ENCODE results near the gene ADORA2A. TPM values are rescaled to one million over a fixed set of nuclear protein-coding genes. Genes with fewer than 3 reads are reported as not detected.

Gene ADORA2A
- total RNA-seq, 1 donor from 2014 or later = 20.2 TPM

GRCh38 chr22:24441406-24442351, 14.3 kb downstream of the ADORA2A start:
- no peak overlapping the region for H3K4me3 Mint-ChIP-seq (ENCODE audit: low read depth)
- H3K9me3 Mint-ChIP-seq = no peaks in the 10 kb centered on the region
- intact Hi-C loops (cut with micrococcal nuclease) = no loop called here
- H3K36me3 Mint-ChIP-seq (ENCODE audit: low read depth) = peaks cover 65% of the 10 kb centered on the region
- DNase-seq (ENCODE audit: low spot score) = no peak
- H3K27me3 Mint-ChIP-seq (ENCODE audit: low read depth) = no peaks in the 10 kb centered on the region
- peak overlapping the region; percentile 59 for H3K27ac Mint-ChIP-seq
- H3K4me1 Mint-ChIP-seq (ENCODE audit: low read depth) = peaks cover 56% of the 10 kb centered on the region

DNA sequence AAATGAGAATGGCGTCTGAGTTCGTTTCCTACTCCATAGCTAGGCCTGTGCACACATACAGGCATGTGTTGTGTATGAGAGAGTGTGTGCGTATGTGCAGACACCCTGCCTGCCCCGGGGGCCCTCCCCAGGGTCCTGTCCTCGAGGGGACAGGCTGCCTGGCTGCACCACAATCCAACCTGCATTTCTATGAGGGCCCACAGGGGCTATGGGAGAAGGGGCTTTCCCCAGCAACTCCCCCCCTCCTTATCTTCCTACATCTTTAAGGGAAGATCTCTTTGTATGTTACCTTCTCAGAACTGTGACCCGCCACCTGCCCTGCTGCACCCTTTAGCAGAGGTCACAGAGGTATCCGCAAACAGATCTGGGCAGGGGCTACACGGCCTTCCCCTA, 14.9 kb downstream of the ADORA2A start:
- peaks cover 61% of the 10 kb centered on the region for H3K36me3 Mint-ChIP-seq (ENCODE audit: low read depth)
- peaks cover 54% of the 10 kb centered on the region for H3K4me1 Mint-ChIP-seq (ENCODE audit: low read depth)
- H3K27me3 Mint-ChIP-seq (ENCODE audit: low read depth) = no peaks in the 10 kb centered on the region
- intact Hi-C loops (cut with micrococcal nuclease) = no loop called here
- no peak for DNase-seq (ENCODE audit: low spot score)
- no peak overlapping the region for H3K27ac Mint-ChIP-seq
- H3K9me3 Mint-ChIP-seq = no peaks in the 10 kb centered on the region
- no peak overlapping the region for H3K4me3 Mint-ChIP-seq (ENCODE audit: low read depth)

GRCh38 chr22:24443668-24444067, 16.3 kb downstream of the ADORA2A start:
- Mint-ChIP-seq H3K4me1 (ENCODE audit: low read depth) (peaks cover 42% of the 10 kb centered on the region), H3K4me3 (ENCODE audit: low read depth) (no peak overlapping the region), H3K9me3 (no peaks in the 10 kb centered on the region), H3K27me3 (ENCODE audit: low read depth) (no peaks in the 10 kb centered on the region), H3K36me3 (ENCODE audit: low read depth) (peaks cover 48% of the 10 kb centered on the region), H3K27ac (no peak overlapping the region)
- no peak for DNase-seq (ENCODE audit: low spot score)
- intact Hi-C loops (cut with micrococcal nuclease) = no loop called here

DNA sequence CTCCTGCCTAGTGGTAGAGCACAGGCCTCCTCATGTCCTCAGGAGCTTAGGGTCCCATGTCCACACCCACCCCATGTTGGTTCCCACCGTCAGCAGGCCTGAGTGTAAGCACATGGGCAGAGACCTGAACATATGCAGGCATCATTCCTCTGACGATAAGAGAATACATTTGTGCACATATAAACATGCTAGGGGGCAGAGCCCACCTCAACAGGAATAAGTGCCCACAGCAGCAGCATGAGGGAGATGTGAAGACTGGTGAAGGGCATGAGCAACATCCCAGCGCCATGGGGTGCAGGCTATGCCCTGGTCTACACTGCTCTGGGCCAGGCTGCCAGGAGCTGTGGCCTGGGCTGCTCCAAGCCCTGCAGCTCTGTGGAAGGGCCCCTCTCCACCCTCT, 16.9 kb downstream of the ADORA2A start:
- peaks cover 44% of the 10 kb centered on the region for H3K36me3 Mint-ChIP-seq (ENCODE audit: low read depth)
- no peak overlapping the region for H3K4me3 Mint-ChIP-seq (ENCODE audit: low read depth)
- intact Hi-C loops (cut with micrococcal nuclease) = no loop called here
- no peaks in the 10 kb centered on the region for H3K9me3 Mint-ChIP-seq
- no peak for DNase-seq (ENCODE audit: low spot score)
- H3K27me3 Mint-ChIP-seq (ENCODE audit: low read depth) = no peaks in the 10 kb centered on the region
- H3K4me1 Mint-ChIP-seq (ENCODE audit: low read depth) = peaks cover 42% of the 10 kb centered on the region
- no peak overlapping the region for H3K27ac Mint-ChIP-seq

- no peak overlapping the region for H3K4me3 Mint-ChIP-seq (ENCODE audit: low read depth)
- H3K27ac Mint-ChIP-seq = peak overlapping the region; percentile 30
- DNase-seq (ENCODE audit: low spot score) = no peak
- no peaks in the 10 kb centered on the region for H3K9me3 Mint-ChIP-seq
- no peaks in the 10 kb centered on the region for H3K27me3 Mint-ChIP-seq (ENCODE audit: low read depth)
- intact Hi-C loops (cut with micrococcal nuclease) = loop anchor here (5.0 kb wide), 1 partner anchor 42 kb away; no protein-coding TSS in a partner anchor
- H3K36me3 Mint-ChIP-seq (ENCODE audit: low read depth) = peaks cover 42% of the 10 kb centered on the region
- H3K4me1 Mint-ChIP-seq (ENCODE audit: low read depth) = peaks cover 42% of the 10 kb centered on the region
These were observed 17.5 kb downstream of the ADORA2A start for GRCh38 chr22:24444729-24445466.

GRCh38 chr22:24445481-24446259, 18.3 kb downstream of the ADORA2A start:
- H3K27ac Mint-ChIP-seq = peak overlapping the region; percentile 30

DNA sequence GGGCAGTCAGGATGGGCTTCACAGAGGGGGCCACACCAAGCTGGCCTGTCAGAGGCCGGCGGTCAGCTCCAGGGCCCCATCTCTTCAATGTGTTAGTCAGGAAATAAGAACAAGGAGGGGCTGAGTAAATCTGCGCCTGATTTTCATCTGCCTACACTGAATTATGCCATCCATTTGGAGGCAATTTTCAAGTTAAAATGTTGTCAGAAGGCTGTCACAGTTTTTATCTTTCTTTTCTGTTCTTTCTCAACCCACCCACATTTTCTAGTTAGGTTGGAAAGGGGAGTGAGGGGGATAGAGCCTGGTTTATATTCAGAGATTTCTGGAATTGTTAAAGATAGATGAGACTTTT, 18.8 kb downstream of the ADORA2A start:
- intact Hi-C loops (cut with micrococcal nuclease) = loop anchor here (5.0 kb wide), 1 partner anchor 41 kb away; no protein-coding TSS in a partner anchor
- Mint-ChIP-seq H3K4me3 (ENCODE audit: low read depth) (no peak overlapping the region), H3K27ac (peak overlapping the region; percentile 26), H3K36me3 (ENCODE audit: low read depth) (peaks cover 31% of the 10 kb centered on the region), H3K27me3 (ENCODE audit: low read depth) (no peaks in the 10 kb centered on the region), H3K9me3 (no peaks in the 10 kb centered on the region), H3K4me1 (ENCODE audit: low read depth) (peaks cover 35% of the 10 kb centered on the region)
- no peak for DNase-seq (ENCODE audit: low spot score)

More at GRCh38 chr22:24445481-24446259, 18.3 kb downstream of the ADORA2A start:
- intact Hi-C loops (cut with micrococcal nuclease) = loop anchor here (5.0 kb wide), 1 partner anchor 42 kb away; no protein-coding TSS in a partner anchor
- peaks cover 36% of the 10 kb centered on the region for H3K36me3 Mint-ChIP-seq (ENCODE audit: low read depth)
- no peak for DNase-seq (ENCODE audit: low spot score)
- H3K27me3 Mint-ChIP-seq (ENCODE audit: low read depth) = no peaks in the 10 kb centered on the region
- no peaks in the 10 kb centered on the region for H3K9me3 Mint-ChIP-seq
- H3K4me1 Mint-ChIP-seq (ENCODE audit: low read depth) = peaks cover 38% of the 10 kb centered on the region
- no peak overlapping the region for H3K4me3 Mint-ChIP-seq (ENCODE audit: low read depth)

DNA sequence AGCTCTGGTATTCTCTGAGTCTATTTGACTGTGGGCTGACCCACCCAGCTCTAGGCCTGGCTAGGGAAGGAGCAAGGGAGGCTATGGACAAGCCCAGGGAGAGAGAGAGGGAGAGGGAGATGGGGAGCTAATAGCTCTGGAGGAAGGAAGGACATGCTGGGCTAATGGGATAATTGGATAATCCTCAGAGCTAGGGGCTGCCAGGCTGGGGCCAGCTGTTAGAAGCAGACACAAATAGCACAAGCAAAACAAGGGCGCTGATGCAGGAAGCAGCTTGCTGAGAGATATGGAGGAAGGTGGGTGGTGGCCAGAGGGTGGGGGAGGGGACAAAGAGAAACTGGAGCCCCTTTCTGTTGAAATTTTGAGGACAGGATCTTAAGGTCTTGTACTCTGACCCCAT, 23.2 kb downstream of the ADORA2A start:
- intact Hi-C loops (cut with micrococcal nuclease) = no loop called here
- no peaks in the 10 kb centered on the region for H3K36me3 Mint-ChIP-seq (ENCODE audit: low read depth)
- DNase-seq (ENCODE audit: low spot score) = no peak
- peaks cover 16% of the 10 kb centered on the region for H3K4me1 Mint-ChIP-seq (ENCODE audit: low read depth)
- H3K4me3 Mint-ChIP-seq (ENCODE audit: low read depth) = no peak overlapping the region
- H3K27ac Mint-ChIP-seq = no peak overlapping the region
- H3K27me3 Mint-ChIP-seq (ENCODE audit: low read depth) = no peaks in the 10 kb centered on the region
- H3K9me3 Mint-ChIP-seq = no peaks in the 10 kb centered on the region

GRCh38 chr22:24451162-24451561, 23.8 kb downstream of the ADORA2A start:
- peaks cover 11% of the 10 kb centered on the region for H3K4me1 Mint-ChIP-seq (ENCODE audit: low read depth)
- no peak overlapping the region for H3K27ac Mint-ChIP-seq
- intact Hi-C loops (cut with micrococcal nuclease) = no loop called here
- H3K27me3 Mint-ChIP-seq (ENCODE audit: low read depth) = no peaks in the 10 kb centered on the region
- H3K4me3 Mint-ChIP-seq (ENCODE audit: low read depth) = no peak overlapping the region
- H3K9me3 Mint-ChIP-seq = no peaks in the 10 kb centered on the region
- no peak for DNase-seq (ENCODE audit: low spot score)
- H3K36me3 Mint-ChIP-seq (ENCODE audit: low read depth) = no peaks in the 10 kb centered on the region

GRCh38 chr22:24453853-24454252, 26.5 kb downstream of the ADORA2A start:
- Mint-ChIP-seq H3K27ac (no peak overlapping the region), H3K4me1 (ENCODE audit: low read depth) (peaks cover 6% of the 10 kb centered on the region), H3K4me3 (ENCODE audit: low read depth) (no peak overlapping the region), H3K36me3 (ENCODE audit: low read depth) (no peaks in the 10 kb centered on the region), H3K27me3 (ENCODE audit: low read depth) (no peaks in the 10 kb centered on the region), H3K9me3 (no peaks in the 10 kb centered on the region)
- DNase-seq (ENCODE audit: low spot score) = no peak
- intact Hi-C loops (cut with micrococcal nuclease) = no loop called here

- Mint-ChIP-seq H3K27ac (no peak overlapping the region), H3K36me3 (ENCODE audit: low read depth) (no peaks in the 10 kb centered on the region), H3K27me3 (ENCODE audit: low read depth) (no peaks in the 10 kb centered on the region), H3K4me3 (ENCODE audit: low read depth) (no peak overlapping the region), H3K9me3 (no peaks in the 10 kb centered on the region), H3K4me1 (ENCODE audit: low read depth) (peaks cover 15% of the 10 kb centered on the region)
- intact Hi-C loops (cut with micrococcal nuclease) = no loop called here
- no peak for DNase-seq (ENCODE audit: low spot score)
These were observed 27.6 kb downstream of the ADORA2A start for GRCh38 chr22:24455039-24455438.

DNA sequence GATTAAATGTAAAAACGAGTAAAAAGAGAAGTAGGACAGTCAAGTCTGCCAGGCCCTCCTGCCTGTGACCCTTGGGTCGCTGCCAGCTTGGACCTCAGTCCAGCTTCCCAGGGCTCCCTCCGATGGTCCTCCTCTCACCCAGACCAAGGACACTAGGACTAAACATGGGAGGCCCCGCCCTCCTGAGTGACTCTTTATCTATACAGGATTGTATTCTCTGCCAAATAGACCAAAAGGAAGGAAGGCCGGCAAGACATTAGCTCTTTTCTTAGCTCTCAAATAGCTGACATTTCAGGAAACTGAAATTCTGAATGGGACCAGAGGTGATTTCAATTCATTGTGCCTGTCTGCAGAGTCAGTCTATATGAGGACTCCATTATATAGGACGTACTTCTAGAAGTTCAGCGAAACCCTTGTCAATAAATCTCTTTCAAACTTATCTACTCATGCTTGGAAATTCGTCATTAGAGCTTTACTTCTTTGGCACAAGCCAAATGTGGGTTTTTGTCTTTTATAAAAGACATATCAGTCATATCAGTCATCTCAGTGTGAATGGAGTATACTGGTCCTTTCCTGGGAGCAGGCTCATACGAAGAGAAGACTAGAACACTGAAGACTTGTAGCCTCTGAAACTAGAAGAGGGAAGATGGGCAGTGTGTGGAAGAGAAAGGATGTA, 28.5 kb downstream of the ADORA2A start:
- intact Hi-C loops (cut with micrococcal nuclease) = no loop called here
- Mint-ChIP-seq H3K27ac (no peak overlapping the region), H3K4me1 (ENCODE audit: low read depth) (peaks cover 18% of the 10 kb centered on the region), H3K27me3 (ENCODE audit: low read depth) (no peaks in the 10 kb centered on the region), H3K36me3 (ENCODE audit: low read depth) (no peaks in the 10 kb centered on the region), H3K4me3 (ENCODE audit: low read depth) (no peak overlapping the region), H3K9me3 (no peaks in the 10 kb centered on the region)
- no peak for DNase-seq (ENCODE audit: low spot score)

All from activated T-helper 2 cell treated with anti-CD3 and anti-CD28 coated beads, Interferon-gamma antibody, Interleukin-2, Interleukin-4, amounts not matched to agents 10 μg/mL and 5 μg/mL and 100 μg/mL, durations not matched to agents 14 hours and 24 hours and 36 hours (primary cell).